Measurements from ENCODE around the gene CASP10.

The CASP10 gene

GRCh38 chr2:201232467-201232815 lies 49.5 kb downstream of the CASP10 start:
- H3K9me3 ChIP-seq (ENCODE audit: insufficient read depth, low read length, severe bottlenecking) = no peaks in the 10 kb centered on the region
- peak overlapping the region; percentile 70 for H3K4me2 ChIP-seq (ENCODE audit: insufficient read depth, low read length)
- no peak for TF ChIP-seq CTCF (IDR thresholded peaks at IDR 0.05; ENCODE audit: borderline replicate concordance, extremely low read depth, low read length, poor library complexity, severe bottlenecking)
- TF ChIP-seq EZH2 (IDR thresholded peaks at IDR 0.05; ENCODE audit: borderline replicate concordance, low read depth, low read length, severe bottlenecking) = no peak
- peak overlapping the region; percentile 93 for H3K27ac ChIP-seq (ENCODE audit: low read length)
- DNase-seq (no peak), ATAC-seq (ENCODE audit: insufficient read depth, low read depth) (no peak)
- H3K9ac ChIP-seq (ENCODE audit: low read depth, low read length) = peak overlapping the region; percentile 71
- H3K27me3 ChIP-seq (ENCODE audit: insufficient read depth, low read length, poor library complexity) = no peaks in the 10 kb centered on the region
- peaks cover 49% of the 10 kb centered on the region for H3K4me1 ChIP-seq (ENCODE audit: insufficient read depth, low read length)
- H3K4me3 ChIP-seq (ENCODE audit: low read depth in 1 of 2, low read length in 2 of 2) = peak overlapping the region; percentile 70 to 82; a peak in 3 of 4 replicates
- H2AFZ ChIP-seq (ENCODE audit: low read depth, low read length) = peak overlapping the region; percentile 72; the same call in 1 of the 2 replicates
- H3K36me3 ChIP-seq (ENCODE audit: insufficient read depth, low read length) = peaks cover 17% of the 10 kb centered on the region
- peaks cover 49% of the 10 kb centered on the region for H3K79me2 ChIP-seq (ENCODE audit: insufficient read depth, low read length)
- peaks cover 9% of the 10 kb centered on the region; the same call in 1 of the 2 replicates for H4K20me1 ChIP-seq (ENCODE audit: insufficient read depth, low read length)

- Histone ChIP-seq H3K27me3 (ENCODE audit: insufficient read depth, low read length, poor library complexity) (no peaks in the 10 kb centered on the region), H3K9ac (ENCODE audit: low read depth, low read length) (peak overlapping the region; percentile 71), H3K9me3 (ENCODE audit: insufficient read depth, low read length, severe bottlenecking) (no peaks in the 10 kb centered on the region), H3K4me2 (ENCODE audit: insufficient read depth, low read length) (peak overlapping the region; percentile 70), H3K4me3 (ENCODE audit: low read depth in 1 of 2, low read length in 2 of 2) (peak overlapping the region; percentile 70 to 82), H4K20me1 (ENCODE audit: insufficient read depth, low read length) (peaks cover 9% of the 10 kb centered on the region; the same call in 1 of the 2 replicates), H3K36me3 (ENCODE audit: insufficient read depth, low read length) (peaks cover 24% of the 10 kb centered on the region), H2AFZ (ENCODE audit: low read depth, low read length) (peak overlapping the region; percentile 72), H3K27ac (ENCODE audit: low read length) (peak overlapping the region; percentile 93), H3K4me1 (ENCODE audit: insufficient read depth, low read length) (peaks cover 56% of the 10 kb centered on the region), H3K79me2 (ENCODE audit: insufficient read depth, low read length) (peaks cover 58% of the 10 kb centered on the region)
- DNase-seq (peak; percentile 96), ATAC-seq (ENCODE audit: insufficient read depth, low read depth) (peak; percentile 89)
- no peak for TF ChIP-seq EZH2 (IDR thresholded peaks at IDR 0.05; ENCODE audit: borderline replicate concordance, low read depth, low read length, severe bottlenecking)
- no peak for TF ChIP-seq CTCF (IDR thresholded peaks at IDR 0.05; ENCODE audit: borderline replicate concordance, extremely low read depth, low read length, poor library complexity, severe bottlenecking)
Observed at GRCh38 chr2:201233192-201233811, 50.4 kb downstream of the CASP10 start.

GRCh38 chr2:201233812-201234662 lies 51.1 kb downstream of the CASP10 start:
- H3K4me1 ChIP-seq (ENCODE audit: insufficient read depth, low read length) = peaks cover 56% of the 10 kb centered on the region
- ATAC-seq (ENCODE audit: insufficient read depth, low read depth) (peak; percentile 12; the same call in 1 of the 3 replicates), DNase-seq (peak; percentile 33)
- H3K36me3 ChIP-seq (ENCODE audit: insufficient read depth, low read length) = peaks cover 24% of the 10 kb centered on the region
- H3K79me2 ChIP-seq (ENCODE audit: insufficient read depth, low read length) = peaks cover 60% of the 10 kb centered on the region
- peak overlapping the region; percentile 71 for H3K9ac ChIP-seq (ENCODE audit: low read depth, low read length)
- H4K20me1 ChIP-seq (ENCODE audit: insufficient read depth, low read length) = peaks cover 9% of the 10 kb centered on the region; the same call in 1 of the 2 replicates
- peak overlapping the region; percentile 93 for H3K27ac ChIP-seq (ENCODE audit: low read length)
- H3K9me3 ChIP-seq (ENCODE audit: insufficient read depth, low read length, severe bottlenecking) = no peaks in the 10 kb centered on the region
- TF ChIP-seq CTCF (IDR thresholded peaks at IDR 0.05; ENCODE audit: borderline replicate concordance, extremely low read depth, low read length, poor library complexity, severe bottlenecking) (no peak), EZH2 (IDR thresholded peaks at IDR 0.05; ENCODE audit: borderline replicate concordance, low read depth, low read length, severe bottlenecking) (no peak)
- no peaks in the 10 kb centered on the region for H3K27me3 ChIP-seq (ENCODE audit: insufficient read depth, low read length, poor library complexity)
- peak overlapping the region; percentile 70 for H3K4me2 ChIP-seq (ENCODE audit: insufficient read depth, low read length)
- H2AFZ ChIP-seq (ENCODE audit: low read depth, low read length) = peak overlapping the region; percentile 72
- peak overlapping the region; percentile 70 to 82 for H3K4me3 ChIP-seq (ENCODE audit: low read depth in 1 of 2, low read length in 2 of 2)
